Endothelial cell of umbilical vein (primary cell): ENCODE measurements around the gene MACROD2. TPM values are rescaled to one million over a fixed set of nuclear protein-coding genes. Genes with fewer than 3 reads are reported as not detected.
"Not testable (repeated sequence)": the region's sequence is repeated elsewhere in the genome, so short reads cannot be mapped to it uniquely, and the experiment has no call there.

Source experiments
- BruUV-seq: library from RNA; stranded (reverse); fragments of 400-500 nt; replicated peaks from 2 replicates; lab custom pipeline; 2021; lab: Mats Ljungman, UMichigan
- CTCF ChIA-PET: fragments of 300-600, 350-600 bp; sonication (Branson Sonifier 250); formaldehyde crosslinking; loops from one replicate; lab custom pipeline; 2021; ENCODE audit warnings: antibody characterized with exemption, inconsistent platforms; lab: Charles Lee
- POLR2A ChIA-PET: fragments of 300-600, 350-600 bp; sonication (Branson Sonifier 250); formaldehyde crosslinking; loops from one replicate; lab custom pipeline; 2021; ENCODE audit warnings: antibody characterized with exemption, inconsistent platforms; lab: Charles Lee
- DNase-seq: peaks from one replicate; pipeline ENCODE4 v3.0.0-alpha.2; 2011; ENCODE audit warnings: low read depth, low spot score
- FAIRE-seq: peaks from 2 replicates; lab custom pipeline; 2011; peaks lifted over from hg19 to GRCh38; lab: Jason Lieb, UNC
- H2AFZ ChIP-seq: 2 replicates; pipeline ENCODE4 v1.6.0; 2012; ENCODE audit warnings: low read depth, low read length, control low read depth, inconsistent platforms
- H3K27ac ChIP-seq: 2 replicates; pipeline ENCODE4 v1.5.1; 2011; ENCODE audit warnings: low read depth, mild to moderate bottlenecking, control low read depth, low read length, moderate library complexity; ENCODE audit not compliant: insufficient read depth
- H3K27me3 ChIP-seq, 2 experiments: 2 replicates each; pipeline versions ENCODE4 v1.6.0 to v1.6.1; 2011; ENCODE audit warnings: low read length in 2 of 2, mixed read lengths in 1 of 2; ENCODE audit not compliant: control insufficient read depth in 2 of 2, insufficient read depth in 2 of 2
- H3K36me3 ChIP-seq, 2 experiments: 2 replicates in 1 of 2; 3 replicates in 1 of 2; pipeline ENCODE4 v1.5.1; 2011; ENCODE audit warnings: low read length in 2 of 2, mild to moderate bottlenecking in 1 of 2, moderate library complexity in 1 of 2; ENCODE audit not compliant: control insufficient read depth in 2 of 2, insufficient read depth in 2 of 2; ENCODE audit errors: extremely low read depth in 1 of 2
- H3K4me1 ChIP-seq: 3 replicates; pipeline ENCODE4 v1.5.1; 2011; ENCODE audit warnings: mild to moderate bottlenecking, low read length; ENCODE audit not compliant: control insufficient read depth, insufficient read depth; ENCODE audit errors: extremely low read depth
- H3K4me2 ChIP-seq: 2 replicates; pipeline ENCODE4 v1.6.1; 2011; ENCODE audit warnings: low read length, control low read depth, mixed read lengths; ENCODE audit not compliant: insufficient read depth
- H3K4me3 ChIP-seq, 3 experiments: fragments of 200-600 bp in 1 of 3; sonication (generic), shearing (Covaris generic) in 1 of 3; replicated peaks in 1 of 3; 2 replicates each; pipeline ENCODE4 v1.5.1; 2011 to 2016; ENCODE audit warnings: control low read depth in 3 of 3, low read length in 3 of 3, mild to moderate bottlenecking in 2 of 3, inconsistent platforms in 1 of 3, low read depth in 1 of 3, moderate library complexity in 1 of 3; ENCODE audit not compliant: insufficient read depth in 1 of 3
- H3K79me2 ChIP-seq: 2 replicates; pipeline ENCODE4 v1.6.0; 2012; ENCODE audit warnings: low read length, inconsistent platforms; ENCODE audit not compliant: control insufficient read depth, insufficient read depth
- H3K9ac ChIP-seq: replicated peaks from 2 replicates; pipeline ENCODE3; 2011; ENCODE audit warnings: low read length, control low read depth; ENCODE audit not compliant: insufficient read depth; ENCODE audit errors: extremely low read depth
- H3K9me1 ChIP-seq: replicated peaks from 3 replicates; pipeline ENCODE4 v1.6.0; 2011; ENCODE audit warnings: mild to moderate bottlenecking, low read length; ENCODE audit not compliant: control insufficient read depth, insufficient read depth; ENCODE audit errors: extremely low read depth
- H3K9me3 ChIP-seq: replicated peaks from 2 replicates; pipeline ENCODE4 v1.5.1; 2012; ENCODE audit warnings: low read length, inconsistent platforms; ENCODE audit not compliant: control insufficient read depth, insufficient read depth
- H4K20me1 ChIP-seq: replicated peaks from 2 replicates; pipeline ENCODE3; 2011; ENCODE audit warnings: mild to moderate bottlenecking, low read length; ENCODE audit not compliant: control insufficient read depth, insufficient read depth; ENCODE audit errors: extremely low read depth
- EZH2 ChIP-seq: IDR thresholded peaks from 2 replicates; pipeline ENCODE4 v1.6.1; 2012; ENCODE audit warnings: borderline replicate concordance, low read depth, mild to moderate bottlenecking, moderate library complexity, low read length, inconsistent platforms; ENCODE audit not compliant: severe bottlenecking
- FOS ChIP-seq: IDR thresholded peaks from 2 replicates; pipeline ENCODE4 v1.6.1; 2011; ENCODE audit warnings: mild to moderate bottlenecking, low read length, moderate library complexity, borderline replicate concordance; ENCODE audit not compliant: insufficient read depth
- GATA2 ChIP-seq: IDR thresholded peaks from 2 replicates; pipeline ENCODE4 v1.7.0; 2011; ENCODE audit warnings: low read depth, mild to moderate bottlenecking, moderate library complexity, mixed read lengths, low read length; ENCODE audit not compliant: insufficient read length, insufficient read depth
- JUN ChIP-seq: IDR thresholded peaks from 2 replicates; pipeline ENCODE4 v1.6.1; 2011; ENCODE audit warnings: borderline replicate concordance, low read depth; ENCODE audit not compliant: insufficient read length, insufficient read depth
- MYC ChIP-seq: IDR thresholded peaks from one replicate; pipeline ENCODE4 v1.6.1; 2011; ENCODE audit warnings: mild to moderate bottlenecking, low read depth, low read length
- POLR2A ChIP-seq: IDR thresholded peaks from 2 replicates; pipeline ENCODE4 v1.6.1; 2012; ENCODE audit warnings: low read depth, mild to moderate bottlenecking, control low read depth, low read length
- POLR2AphosphoS5 ChIP-seq: IDR thresholded peaks from 2 replicates; pipeline ENCODE4 v1.6.1; 2012; ENCODE audit warnings: low read depth, mild to moderate bottlenecking, control low read depth, low read length, moderate library complexity; ENCODE audit not compliant: insufficient read depth
- dilution Hi-C: fragments of 300-500 bp; cut with MboI; formaldehyde crosslinking; loops from one replicate; pipeline ENCODE4 v1.15.0; 2019; ENCODE audit warnings: low sequenced_read_pairs; ENCODE audit not compliant: extremely low pct_ligation_motif_present
- intact Hi-C: fragments of 100-400 bp; cut with micrococcal nuclease; formaldehyde crosslinking; loops from one replicate; pipeline ENCODE4 v1.10.0; 2022
- polyA plus RNA-seq, 4 experiments: library from polyadenylated mRNA; depleted of rRNA in 3 of 4; stranded (reverse) in 3 of 4; unstranded in 1 of 4; fragments of >200 nt; gene quantifications; 2 replicates each; pipeline versions ENCODE4 v1.2.1 to v1.2.3, GENCODE V29; 2011 to 2012; ENCODE audit warnings: missing spikeins in 1 of 4
- total RNA-seq: library from RNA; stranded (reverse); gene quantifications from 2 replicates; pipeline ENCODE4 v1.2.3, GENCODE V29; 2021
- TF ChIP-seq, protein P1 (sequence below): IDR thresholded peaks from 2 replicates; pipeline ENCODE4 v1.6.1; 2011; ENCODE audit not compliant: insufficient read depth, insufficient read length
- TF ChIP-seq, protein P2 (sequence below), 2 donors: IDR thresholded peaks; 1 replicate in 1 of 2; 2 replicates in 1 of 2; pipeline ENCODE4 v1.5.1; 2011; ENCODE audit warnings: low read length in 2 of 2, mild to moderate bottlenecking in 2 of 2, moderate library complexity in 2 of 2, control low read depth in 1 of 2, inconsistent platforms in 1 of 2, low read depth in 1 of 2; ENCODE audit not compliant: insufficient read depth in 1 of 2; ENCODE audit errors: extremely low read depth in 1 of 2

The MACROD2 gene
- total and polyA plus RNA-seq, 2 donors (not counting 3 experiments of a cell fraction or from before 2014, with no cell fraction given), result 0.11 to 0.73 TPM

GRCh38 chr20:15140286-15140685, 1145.0 kb downstream of the MACROD2 start:
- Histone ChIP-seq H2AFZ (no peak overlapping the region), H3K27ac (no peak overlapping the region), H3K4me2 (no peak overlapping the region), H3K79me2 (no peaks in the 10 kb centered on the region), H4K20me1 (no peaks in the 10 kb centered on the region), H3K4me1 (no peaks in the 10 kb centered on the region), H3K4me3 (no peak overlapping the region), H3K36me3 (no peaks in the 10 kb centered on the region), H3K9ac (no peak overlapping the region), H3K27me3 (no peaks in the 10 kb centered on the region), H3K9me1 (no peaks in the 10 kb centered on the region), H3K9me3 (no peaks in the 10 kb centered on the region)
- intact Hi-C loops, result no loop called here
- no peak for DNase-seq
- ChIA-PET POLR2A (no interaction called here), CTCF (no interaction called here)
- TF ChIP-seq, protein P1, sequence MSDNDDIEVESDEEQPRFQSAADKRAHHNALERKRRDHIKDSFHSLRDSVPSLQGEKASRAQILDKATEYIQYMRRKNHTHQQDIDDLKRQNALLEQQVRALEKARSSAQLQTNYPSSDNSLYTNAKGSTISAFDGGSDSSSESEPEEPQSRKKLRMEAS, result no peak
- TF ChIP-seq JUN (no peak), EZH2 (no peak), GATA2 (no peak), MYC (no peak), FOS (no peak), POLR2A (no peak), POLR2AphosphoS5 (no peak)
- TF ChIP-seq, protein P2, sequence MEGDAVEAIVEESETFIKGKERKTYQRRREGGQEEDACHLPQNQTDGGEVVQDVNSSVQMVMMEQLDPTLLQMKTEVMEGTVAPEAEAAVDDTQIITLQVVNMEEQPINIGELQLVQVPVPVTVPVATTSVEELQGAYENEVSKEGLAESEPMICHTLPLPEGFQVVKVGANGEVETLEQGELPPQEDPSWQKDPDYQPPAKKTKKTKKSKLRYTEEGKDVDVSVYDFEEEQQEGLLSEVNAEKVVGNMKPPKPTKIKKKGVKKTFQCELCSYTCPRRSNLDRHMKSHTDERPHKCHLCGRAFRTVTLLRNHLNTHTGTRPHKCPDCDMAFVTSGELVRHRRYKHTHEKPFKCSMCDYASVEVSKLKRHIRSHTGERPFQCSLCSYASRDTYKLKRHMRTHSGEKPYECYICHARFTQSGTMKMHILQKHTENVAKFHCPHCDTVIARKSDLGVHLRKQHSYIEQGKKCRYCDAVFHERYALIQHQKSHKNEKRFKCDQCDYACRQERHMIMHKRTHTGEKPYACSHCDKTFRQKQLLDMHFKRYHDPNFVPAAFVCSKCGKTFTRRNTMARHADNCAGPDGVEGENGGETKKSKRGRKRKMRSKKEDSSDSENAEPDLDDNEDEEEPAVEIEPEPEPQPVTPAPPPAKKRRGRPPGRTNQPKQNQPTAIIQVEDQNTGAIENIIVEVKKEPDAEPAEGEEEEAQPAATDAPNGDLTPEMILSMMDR (IDR thresholded peaks at IDR 0.05; ENCODE audit: extremely low read depth in 1 of 2, insufficient read depth in 1 of 2, low read depth in 1 of 2, low read length in 2 of 2), result no peak
- BruUV-seq, result no TSS peak
- dilution Hi-C loops, result no loop called here
- FAIRE-seq, result no peak

DNA sequence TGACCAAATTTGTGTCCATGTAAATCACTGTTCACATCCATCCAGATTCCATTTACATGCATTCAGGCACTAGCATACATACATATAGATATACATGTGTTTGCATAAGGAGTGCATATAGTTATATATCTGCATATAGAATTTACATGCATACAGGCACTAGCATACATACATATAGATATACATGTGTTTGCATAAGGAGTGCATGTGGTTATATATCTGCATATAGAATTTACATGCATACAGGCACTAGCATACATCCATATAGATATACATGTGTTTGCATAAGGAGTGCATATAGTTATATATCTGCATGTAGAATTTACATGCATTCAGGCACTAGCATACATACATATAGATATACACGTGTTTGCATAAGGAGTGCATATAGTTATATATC, 1145.6 kb downstream of the MACROD2 start:
- H3K4me3 ChIP-seq, H3K9me3 ChIP-seq, POLR2A ChIA-PET, H3K9ac ChIP-seq, H2AFZ ChIP-seq, H3K4me1 ChIP-seq, DNase-seq, dilution Hi-C loops, intact Hi-C loops, BruUV-seq, H3K4me2 ChIP-seq, H3K27ac ChIP-seq, H3K27me3 ChIP-seq, H3K36me3 ChIP-seq, H3K79me2 ChIP-seq, H3K9me1 ChIP-seq, CTCF ChIA-PET, H4K20me1 ChIP-seq, FAIRE-seq: not testable (repeated sequence)
